Smooth muscle cell (in vitro differentiated cells): ENCODE data around the gene HLA-G. TPM values are rescaled to one million over a fixed set of nuclear protein-coding genes. Genes with fewer than 3 reads are reported as not detected.
"Not testable (repeated sequence)": the region's sequence is repeated elsewhere in the genome, so short reads cannot be mapped to it uniquely, and the experiment has no call there.

Source experiments
- DNase-seq: peaks from one replicate; lab custom pipeline; 2025; ENCODE audit not compliant: unreplicated experiment; lab: John Stamatoyannopoulos, UW
- H2AFZ ChIP-seq: fragments of 200-600 bp; sonication (generic); 2 replicates; pipeline ENCODE4 v1.6.0; 2016; ENCODE audit warnings: antibody characterized with exemption, low read depth, mild to moderate bottlenecking
- H3F3A ChIP-seq: fragments of 200-600 bp; sonication (generic); 2 replicates; pipeline ENCODE4 v1.6.0; 2017; ENCODE audit warnings: antibody characterized with exemption, low read depth
- H3K27ac ChIP-seq: fragments of 200-600 bp; sonication (generic); 2 replicates; pipeline ENCODE4 v1.5.1; 2016; ENCODE audit warnings: low read depth, mild to moderate bottlenecking
- H3K27me3 ChIP-seq: fragments of 200-600 bp; sonication (generic); 2 replicates; pipeline ENCODE4 v1.6.1; 2016; ENCODE audit warnings: low read depth, mild to moderate bottlenecking
- H3K36me3 ChIP-seq: fragments of 200-600 bp; sonication (generic); 2 replicates; pipeline ENCODE4 v1.5.1; 2016; ENCODE audit warnings: low read depth
- H3K4me1 ChIP-seq: fragments of 200-600 bp; sonication (generic); 2 replicates; pipeline ENCODE4 v1.5.1; 2016; ENCODE audit warnings: low read depth
- H3K4me2 ChIP-seq: fragments of 200-600 bp; sonication (generic); 2 replicates; pipeline ENCODE4 v1.6.0; 2016; ENCODE audit warnings: mild to moderate bottlenecking
- H3K4me3 ChIP-seq: fragments of 200-600 bp; sonication (generic); 2 replicates; pipeline ENCODE4 v1.5.1; 2016; ENCODE audit warnings: mild to moderate bottlenecking
- H3K79me2 ChIP-seq: fragments of 200-600 bp; sonication (generic); 2 replicates; pipeline ENCODE4 v1.6.0; 2016; ENCODE audit warnings: low read depth, mild to moderate bottlenecking
- H3K9ac ChIP-seq: fragments of 200-600 bp; sonication (generic); 2 replicates; pipeline ENCODE4 v1.6.0; 2016; ENCODE audit warnings: low read depth
- H3K9me3 ChIP-seq: fragments of 200-600 bp; sonication (generic); replicated peaks from 2 replicates; pipeline ENCODE4 v1.5.1; 2016; ENCODE audit warnings: low read depth
- H4K20me1 ChIP-seq: fragments of 200-600 bp; sonication (generic); 2 replicates; pipeline ENCODE4 v1.6.0; 2016; ENCODE audit warnings: low read depth
- WGBS: methylation state at CpG from one replicate; pipeline ENCODE4 v1.1.7; 2016; ENCODE audit warnings: low lambda C conversion rate; 5-methylcytosine and 5-hydroxymethylcytosine counted together
- polyA plus RNA-seq: library from polyadenylated mRNA; unstranded; fragments of >200 nt; fragmentation: Nextera tagmentation; extraction: Ambion mirVana; gene quantifications from 2 replicates; pipeline ENCODE4 v1.2.1, GENCODE V29; 2016
- small RNA-seq: library from RNA; depleted of rRNA; stranded (forward); fragments of <200 nt; gene quantifications from one replicate; pipeline ENCODE3, GENCODE V24; 2014
- total RNA-seq: library from RNA; depleted of rRNA; stranded (reverse); fragments of >200 nt; gene quantifications from 2 replicates; pipeline ENCODE4 v1.2.3, GENCODE V29; 2014
- TF ChIP-seq, protein P1 (sequence below): fragments of 200-600 bp; sonication (generic); IDR thresholded peaks from 2 replicates; pipeline ENCODE4 v1.5.1; 2017; ENCODE audit warnings: borderline replicate concordance, mild to moderate bottlenecking, antibody characterized with exemption; ENCODE audit not compliant: insufficient read depth, poor library complexity, severe bottlenecking

HLA-G gene
- total and polyA plus RNA-seq, 2 experiments from 2014 or later, result 0.22 to 1.7 TPM

DNA sequence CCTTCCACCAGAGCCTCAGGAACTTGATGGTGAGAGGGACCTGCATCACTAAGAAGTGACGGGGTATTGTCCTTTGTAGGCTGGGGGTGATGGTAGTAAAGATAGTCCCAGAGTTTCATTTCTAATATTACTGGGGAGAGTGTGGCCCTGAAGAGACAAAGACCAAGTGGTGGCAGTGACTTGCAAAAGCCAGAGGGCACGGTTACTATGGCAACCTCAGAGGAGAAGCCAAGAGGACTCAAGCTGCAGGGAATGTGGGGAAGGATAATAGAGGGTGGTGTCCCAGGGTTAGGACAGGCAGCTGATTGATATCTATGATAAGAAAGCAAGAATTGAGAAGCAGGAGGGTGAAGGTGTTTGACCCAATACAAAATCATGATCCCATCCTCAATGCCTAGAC, 42.5 kb downstream of the HLA-G start:
- Histone ChIP-seq H4K20me1 (no peaks in the 10 kb centered on the region), H3K79me2 (no peaks in the 10 kb centered on the region), H2AFZ (no peak overlapping the region), H3K27ac (no peak overlapping the region), H3K27me3 (no peaks in the 10 kb centered on the region), H3K4me1 (no peaks in the 10 kb centered on the region), H3K4me3 (no peak overlapping the region), H3K4me2 (no peak overlapping the region), H3F3A (no peaks in the 10 kb centered on the region), H3K9ac (no peak overlapping the region), H3K36me3 (no peaks in the 10 kb centered on the region), H3K9me3 (no peaks in the 10 kb centered on the region)
- 72% methylated on average over 2 of the region's 2 CpGs for WGBS
- DNase-seq, result no peak
- TF ChIP-seq, protein P1, sequence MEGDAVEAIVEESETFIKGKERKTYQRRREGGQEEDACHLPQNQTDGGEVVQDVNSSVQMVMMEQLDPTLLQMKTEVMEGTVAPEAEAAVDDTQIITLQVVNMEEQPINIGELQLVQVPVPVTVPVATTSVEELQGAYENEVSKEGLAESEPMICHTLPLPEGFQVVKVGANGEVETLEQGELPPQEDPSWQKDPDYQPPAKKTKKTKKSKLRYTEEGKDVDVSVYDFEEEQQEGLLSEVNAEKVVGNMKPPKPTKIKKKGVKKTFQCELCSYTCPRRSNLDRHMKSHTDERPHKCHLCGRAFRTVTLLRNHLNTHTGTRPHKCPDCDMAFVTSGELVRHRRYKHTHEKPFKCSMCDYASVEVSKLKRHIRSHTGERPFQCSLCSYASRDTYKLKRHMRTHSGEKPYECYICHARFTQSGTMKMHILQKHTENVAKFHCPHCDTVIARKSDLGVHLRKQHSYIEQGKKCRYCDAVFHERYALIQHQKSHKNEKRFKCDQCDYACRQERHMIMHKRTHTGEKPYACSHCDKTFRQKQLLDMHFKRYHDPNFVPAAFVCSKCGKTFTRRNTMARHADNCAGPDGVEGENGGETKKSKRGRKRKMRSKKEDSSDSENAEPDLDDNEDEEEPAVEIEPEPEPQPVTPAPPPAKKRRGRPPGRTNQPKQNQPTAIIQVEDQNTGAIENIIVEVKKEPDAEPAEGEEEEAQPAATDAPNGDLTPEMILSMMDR, result no peak

DNA sequence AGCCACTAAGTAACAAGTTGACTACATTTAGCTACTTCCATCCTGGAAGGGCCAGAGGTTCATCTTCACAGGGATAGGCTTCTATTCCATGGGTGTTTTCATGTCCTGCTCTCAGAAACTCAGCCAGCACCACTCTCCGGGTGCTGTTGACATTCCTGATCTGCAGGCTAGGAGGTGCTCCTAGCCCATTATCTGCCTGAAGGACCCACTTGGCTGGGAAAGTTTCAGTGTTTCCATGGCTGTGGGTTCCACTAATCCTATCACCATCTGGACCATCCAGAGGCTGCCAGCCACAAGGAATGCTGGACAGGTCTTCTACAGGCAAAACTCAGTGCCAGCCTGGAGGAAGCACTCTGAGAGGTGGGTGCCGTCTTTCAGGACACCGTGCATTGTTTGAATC, 45.2 kb downstream of the HLA-G start:
- no peak overlapping the region for H3K4me3 ChIP-seq
- no peak for DNase-seq
- WGBS, result 62% methylated on average over 3 of the region's 3 CpGs
- no peaks in the 10 kb centered on the region for H4K20me1 ChIP-seq
- no peaks in the 10 kb centered on the region for H3K36me3 ChIP-seq
- no peak overlapping the region for H2AFZ ChIP-seq
- H3F3A ChIP-seq, result no peaks in the 10 kb centered on the region
- no peak overlapping the region for H3K4me2 ChIP-seq
- H3K9ac ChIP-seq, result no peak overlapping the region
- no peak overlapping the region for H3K27ac ChIP-seq
- H3K9me3 ChIP-seq, result no peaks in the 10 kb centered on the region
- H3K4me1 ChIP-seq, result no peaks in the 10 kb centered on the region
- H3K79me2 ChIP-seq, result no peaks in the 10 kb centered on the region
- H3K27me3 ChIP-seq, result no peaks in the 10 kb centered on the region
- TF ChIP-seq, protein P1, result no peak

DNA sequence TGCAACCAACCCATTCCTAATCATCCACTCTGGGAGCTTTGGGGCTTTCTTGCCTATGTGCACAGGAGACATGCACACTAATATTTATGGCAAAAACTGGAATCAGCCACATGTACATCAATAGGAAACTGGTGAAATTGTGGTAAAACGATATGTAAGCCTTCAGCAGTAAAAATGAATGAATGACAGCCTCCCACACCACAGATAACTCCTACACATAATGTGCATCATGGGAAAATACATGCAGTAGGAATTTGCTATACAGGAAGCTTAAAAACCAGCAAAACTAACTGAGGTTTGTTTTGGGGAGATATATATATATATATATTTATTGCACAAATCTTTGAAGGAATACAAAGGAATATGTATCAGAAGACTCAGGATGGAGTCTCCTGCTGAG, 47.6 kb downstream of the HLA-G start:
- Histone ChIP-seq H4K20me1 (no peaks in the 10 kb centered on the region), H3K27me3 (no peaks in the 10 kb centered on the region), H3K36me3 (no peaks in the 10 kb centered on the region), H3K79me2 (no peaks in the 10 kb centered on the region), H3K4me2 (no peak overlapping the region), H3K9me3 (no peaks in the 10 kb centered on the region), H2AFZ (no peak overlapping the region), H3K4me3 (no peak overlapping the region), H3F3A (no peaks in the 10 kb centered on the region), H3K9ac (no peak overlapping the region), H3K4me1 (no peaks in the 10 kb centered on the region), H3K27ac (no peak overlapping the region)
- no peak for DNase-seq
- TF ChIP-seq, protein P1, result no peak
- 73% methylated on average over 1 of the region's 1 CpG for WGBS

DNA sequence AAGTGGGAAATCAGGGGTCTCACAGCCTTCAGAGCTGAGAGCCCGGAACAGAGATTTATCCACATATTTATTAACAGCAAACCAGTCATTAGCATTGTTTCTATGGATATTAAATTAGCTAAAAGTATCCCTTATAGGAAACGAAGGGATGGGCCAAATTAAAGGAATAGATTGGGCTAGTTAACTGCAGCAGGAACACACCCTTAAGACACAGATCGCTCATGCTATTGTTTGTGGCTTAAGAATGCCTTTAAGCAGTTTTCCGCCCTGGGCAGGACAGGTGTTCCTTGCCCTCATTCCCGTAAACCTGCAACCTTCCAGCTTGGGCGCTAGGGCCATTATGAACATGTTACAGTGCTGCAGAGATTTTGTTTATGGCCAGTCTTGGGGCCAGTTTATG, 48.1 kb downstream of the HLA-G start:
- H3K4me3 ChIP-seq, DNase-seq, H3F3A ChIP-seq, H2AFZ ChIP-seq, H3K27ac ChIP-seq, H3K36me3 ChIP-seq, H3K27me3 ChIP-seq, H4K20me1 ChIP-seq, H3K9ac ChIP-seq, H3K9me3 ChIP-seq, H3K79me2 ChIP-seq, H3K4me2 ChIP-seq, H3K4me1 ChIP-seq: not testable (repeated sequence)
- 72% methylated on average over 6 of the region's 6 CpGs for WGBS

Small RNA genes within 50 kb of the gene (small RNA-seq; reads per million reads assigned to genes)
- gene MICG, result not detected

Other genes starting within 250 kb of the HLA-G start
- gene OR2H2, start 242.7 kb upstream of the HLA-G start, total RNA-seq, result not detected in 2 replicates
- gene OR2H2, start 242.7 kb upstream of the HLA-G start, polyA plus RNA-seq, result 0.19 TPM in 1 of 2 replicates, not detected in the other
- gene GABBR1, start 194.6 kb upstream of the HLA-G start, total RNA-seq, result 26.0 and 43.9 TPM in 2 replicates
- gene GABBR1, start 194.6 kb upstream of the HLA-G start, polyA plus RNA-seq, result 13.2 and 24.0 TPM in 2 replicates
- not detected in 2 replicates for gene MOG, start 170.7 kb upstream of the HLA-G start, total RNA-seq
- not detected in 2 replicates for gene MOG, start 170.7 kb upstream of the HLA-G start, polyA plus RNA-seq
- gene ZFP57, start 146.7 kb upstream of the HLA-G start, total RNA-seq, result not detected in 2 replicates
- gene ZFP57, start 146.7 kb upstream of the HLA-G start, polyA plus RNA-seq, result 0.38 TPM in 1 of 2 replicates, not detected in the other
- 2.7 and 6.9 TPM in 2 replicates for gene HLA-F, start 104.4 kb upstream of the HLA-G start, total RNA-seq
- 5.6 and 7.0 TPM in 2 replicates for gene HLA-F, start 104.4 kb upstream of the HLA-G start, polyA plus RNA-seq
- 287 and 310 TPM in 2 replicates for gene HLA-A, start 114.7 kb downstream of the HLA-G start, total RNA-seq
- 489 and 558 TPM in 2 replicates for gene HLA-A, start 114.7 kb downstream of the HLA-G start, polyA plus RNA-seq
- gene POLR1H, start 233.4 kb downstream of the HLA-G start, total RNA-seq, result 17.3 and 21.0 TPM in 2 replicates
- 35.1 and 41.7 TPM in 2 replicates for gene POLR1H, start 233.4 kb downstream of the HLA-G start, polyA plus RNA-seq
- gene PPP1R11, start 239.4 kb downstream of the HLA-G start, total RNA-seq, result 48.8 and 63.4 TPM in 2 replicates
- 76.8 and 80.2 TPM in 2 replicates for gene PPP1R11, start 239.4 kb downstream of the HLA-G start, polyA plus RNA-seq
- gene RNF39, start 247.9 kb downstream of the HLA-G start, total RNA-seq, result 0.18 and 0.90 TPM in 2 replicates
- 0.70 and 0.74 TPM in 2 replicates for gene RNF39, start 247.9 kb downstream of the HLA-G start, polyA plus RNA-seq